ENCODE data around the gene SAT2. TPM values are rescaled to one million over a fixed set of nuclear protein-coding genes. Genes with fewer than 3 reads are reported as not detected.
A peak's percentile ranks its signal among the peaks of the same experiment; 100 is the strongest.
"Not testable (repeated sequence)": the region's sequence is repeated elsewhere in the genome, so short reads cannot be mapped to it uniquely, and the experiment has no call there.

Gene SAT2
- total RNA-seq, 4 donors from 2014 or later, result 144 to 303 (median 229) TPM

GRCh38 chr17:7631398-7632380, 4.1 kb upstream of the SAT2 start:
- peaks cover 0 to 9% (median 1%) of the 10 kb centered on the region in 4 donors for H3K4me1 ChIP-seq
- DNase-seq, result no peak
- H3K36me3 ChIP-seq, result no peaks in the 10 kb centered on the region
- no peaks in the 10 kb centered on the region for H3K27me3 ChIP-seq
- H3K9me3 ChIP-seq, result no peaks in the 10 kb centered on the region
- H3K27ac ChIP-seq, result no peak overlapping the region
- H3K4me3 ChIP-seq, result no peak overlapping the region
- TF ChIP-seq CTCF (IDR thresholded peaks at IDR 0.05) (no peak), POLR2A (IDR thresholded peaks at IDR 0.05) (no peak)

- H3K4me3 ChIP-seq, result no peak within 1 kb of the TSS
- peaks cover 0 to 24% (median 2%) of the 10 kb centered on the region in 4 donors for H3K4me1 ChIP-seq
- DNase-seq, result no peak
- peaks cover 0 to 6% (median 0%) of the 10 kb centered on the region in 3 donors for H3K36me3 ChIP-seq
- H3K27ac ChIP-seq, result peak within 1 kb of the TSS in 2 of 4 donors; percentile 11 to 38
- TF ChIP-seq POLR2A (IDR thresholded peaks at IDR 0.05), result no peak
- no peak for TF ChIP-seq CTCF (IDR thresholded peaks at IDR 0.05)
- H3K27me3 ChIP-seq, result no peaks in the 10 kb centered on the region
- no peaks in the 10 kb centered on the region for H3K9me3 ChIP-seq
These were observed 2.4 kb upstream of the SAT2 start, which contains the start of gene SHBG for GRCh38 chr17:7629939-7630571. Gene SHBG, plus strand, starts transcription at chr17:7630135. Its CDS starts 38 bp downstream, at chr17:7630173.

- peaks cover 0 to 6% (median 0%) of the 10 kb centered on the region in 3 donors for H3K36me3 ChIP-seq
- H3K4me3 ChIP-seq, result peak overlapping the region; percentile 64 to 94 (median 86)
- H3K27ac ChIP-seq, result peak overlapping the region; percentile 80 to 96 (median 94)
- no peaks in the 10 kb centered on the region for H3K9me3 ChIP-seq
- no peaks in the 10 kb centered on the region for H3K27me3 ChIP-seq
- TF ChIP-seq POLR2A (IDR thresholded peaks at IDR 0.05) (no peak), CTCF (IDR thresholded peaks at IDR 0.05) (no peak)
- peaks cover 0 to 24% (median 2%) of the 10 kb centered on the region in 4 donors for H3K4me1 ChIP-seq
- DNase-seq, result peak in 1 of 3 donors; percentile 50
These were observed 718 bp downstream of the SAT2 start for GRCh38 chr17:7626956-7627249.

GRCh38 chr17:7626307-7626706, 1.3 kb downstream of the SAT2 start:
- TF ChIP-seq POLR2A (IDR thresholded peaks at IDR 0.05), result no peak
- no peak for TF ChIP-seq CTCF (IDR thresholded peaks at IDR 0.05)
- H3K4me3 ChIP-seq, result peak overlapping the region in 3 of 4 donors; percentile 84 to 94 (median 88)
- DNase-seq, result no peak
- H3K27ac ChIP-seq, result peak overlapping the region in 3 of 4 donors; percentile 94 to 96 (median 95)
- no peaks in the 10 kb centered on the region for H3K27me3 ChIP-seq
- H3K4me1 ChIP-seq, result peaks cover 0 to 24% (median 2%) of the 10 kb centered on the region in 4 donors
- H3K36me3 ChIP-seq, result peaks cover 0 to 6% (median 0%) of the 10 kb centered on the region in 3 donors
- H3K9me3 ChIP-seq, result no peaks in the 10 kb centered on the region

DNA sequence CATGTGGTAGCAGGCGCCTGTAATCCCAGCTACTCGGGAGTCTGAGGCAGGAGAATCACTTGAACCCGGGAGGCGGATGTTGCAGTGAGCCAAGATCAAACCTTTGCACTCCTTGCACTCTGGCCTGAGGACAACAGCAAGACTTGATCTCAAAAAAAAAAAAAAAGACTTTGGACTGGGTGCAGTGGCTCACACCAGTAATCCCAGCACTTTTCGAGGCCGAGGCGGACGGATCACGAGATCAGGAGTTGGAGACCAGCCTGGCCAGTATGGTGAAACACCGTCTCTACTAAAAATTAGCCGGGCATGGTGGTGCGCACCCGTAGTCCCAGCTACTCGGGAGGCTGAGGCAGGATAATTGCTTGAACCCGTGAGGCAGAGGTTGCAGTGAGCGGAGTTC, 1.9 kb downstream of the SAT2 start:
- peak overlapping the region in 3 of 4 donors; percentile 94 to 96 (median 95) for H3K27ac ChIP-seq

More for the DNA sequence above, 1.9 kb downstream of the SAT2 start:
- not testable (repeated sequence) for H3K36me3 ChIP-seq, H3K27me3 ChIP-seq, H3K9me3 ChIP-seq
- Histone ChIP-seq H3K4me3 (peak overlapping the region in 1 of 4 donors; percentile 84), H3K4me1 (peaks cover 0 to 24% (median 2%) of the 10 kb centered on the region in 4 donors)
- TF ChIP-seq POLR2A (IDR thresholded peaks at IDR 0.05), result peak in 1 of 2 donors; percentile 22
- peak in 2 of 3 donors; percentile 60 to 61 for DNase-seq

All from Peyer's patch (tissue), 4 donors.